Activated B cell treated with CpG ODN at 0.5 μM for 24 hours (primary cell): ENCODE measurements around the gene RTN4R. TPM values are rescaled to one million over a fixed set of nuclear protein-coding genes. Genes with fewer than 3 reads are reported as not detected.
"Not testable (repeated sequence)": the region's sequence is repeated elsewhere in the genome, so short reads cannot be mapped to it uniquely, and the experiment has no call there.

Source experiments
- ATAC-seq: fragments of 200-7000 bp; cut with Tn5 transposase; one replicate; pipeline ENCODE4 v1.10.0; 2021; ENCODE audit warnings: low read depth, mild to moderate bottlenecking, moderate library complexity
- CTCF ChIA-PET: fragments of 350-600 bp; sonication (Branson Sonifier 250); formaldehyde crosslinking; loops from one replicate; lab custom pipeline; 2021; ENCODE audit warnings: antibody characterized with exemption; lab: Charles Lee
- POLR2A ChIA-PET: fragments of 350-600 bp; sonication (Branson Sonifier 250); formaldehyde crosslinking; loops from one replicate; lab custom pipeline; 2021; ENCODE audit warnings: antibody characterized with exemption; lab: Charles Lee
- DNase-seq: peaks from one replicate; pipeline ENCODE4 v3.0.0; 2022
- H3K27ac Mint-ChIP-seq: one replicate; pipeline ENCODE4 v1.8.0; 2020; ENCODE audit warnings: mixed read lengths
- H3K27me3 Mint-ChIP-seq: one replicate; pipeline ENCODE4 v1.8.0; 2021; ENCODE audit warnings: mixed read lengths
- H3K36me3 Mint-ChIP-seq: one replicate; pipeline ENCODE4 v1.8.0; 2021; ENCODE audit warnings: low read depth, mixed read lengths
- H3K4me1 Mint-ChIP-seq: one replicate; pipeline ENCODE4 v1.8.0; 2021; ENCODE audit warnings: mixed read lengths
- H3K4me3 Mint-ChIP-seq: one replicate; pipeline ENCODE4 v1.8.0; 2020; ENCODE audit warnings: mild to moderate bottlenecking, mixed read lengths
- H3K9me3 Mint-ChIP-seq: one replicate; pipeline ENCODE4 v1.8.0; 2020; ENCODE audit warnings: mixed read lengths
- CTCF ChIP-seq: fragments of 200-600 bp; IDR thresholded peaks from one replicate; pipeline ENCODE4 v1.8.0; 2022; ENCODE audit warnings: antibody characterized with exemption, mild to moderate bottlenecking
- intact Hi-C: fragments of 100-400 bp; cut with micrococcal nuclease; formaldehyde crosslinking; loops from one replicate; pipeline ENCODE4 v1.15.1; 2024
- total RNA-seq: library from RNA; stranded (reverse); gene quantifications from 2 replicates; pipeline ENCODE4 v1.2.3, GENCODE V29; 2022

Gene RTN4R
- total RNA-seq, 1 donor from 2014 or later = not detected

- DNase-seq (peak; percentile 83), ATAC-seq (peak; percentile 91)
- H3K4me1 Mint-ChIP-seq, H3K9me3 Mint-ChIP-seq, H3K27ac Mint-ChIP-seq, POLR2A ChIA-PET, H3K4me3 Mint-ChIP-seq, H3K36me3 Mint-ChIP-seq, H3K27me3 Mint-ChIP-seq: not testable (repeated sequence)
- CTCF ChIA-PET = interaction anchor here (1.8 to 2.5 kb wide), 2 partner anchors 128 to 129 kb away, joined by 9 to 18 read pairs; no protein-coding TSS in a partner anchor
- peak; percentile 44 for TF ChIP-seq CTCF
- intact Hi-C loops = loop anchor here (1.0 to 5.0 kb wide), 2 partner anchors 48 to 315 kb away; no protein-coding TSS in a partner anchor
Measured at GRCh38 chr22:20285473-20286311, 17.6 kb upstream of the RTN4R start.

- no peaks in the 10 kb centered on the region for H3K27me3 Mint-ChIP-seq
- ChIA-PET POLR2A (no interaction called here), CTCF (interaction anchor here (2.5 kb wide), 1 partner anchor 127 kb away, joined by 18 read pairs; no protein-coding TSS in a partner anchor)
- intact Hi-C loops = loop anchor here (1.0 to 5.0 kb wide), 2 partner anchors 47 to 314 kb away; no protein-coding TSS in a partner anchor
- H3K4me1 Mint-ChIP-seq = peaks cover 9% of the 10 kb centered on the region
- no peak overlapping the region for H3K27ac Mint-ChIP-seq
- H3K9me3 Mint-ChIP-seq = no peaks in the 10 kb centered on the region
- H3K36me3 Mint-ChIP-seq = no peaks in the 10 kb centered on the region
- no peak for DNase-seq
- no peak for TF ChIP-seq CTCF
- H3K4me3 Mint-ChIP-seq = no peak overlapping the region
- ATAC-seq = no peak
Measured at GRCh38 chr22:20284471-20285086, 16.5 kb upstream of the RTN4R start.

- H3K4me3 Mint-ChIP-seq = no peak overlapping the region
- TF ChIP-seq CTCF = no peak
- H3K9me3 Mint-ChIP-seq = no peaks in the 10 kb centered on the region
- peaks cover 9% of the 10 kb centered on the region for H3K4me1 Mint-ChIP-seq
- no peaks in the 10 kb centered on the region for H3K27me3 Mint-ChIP-seq
- CTCF ChIA-PET = interaction anchor here (2.5 kb wide), 1 partner anchor 127 kb away, joined by 18 read pairs; no protein-coding TSS in a partner anchor
- no peaks in the 10 kb centered on the region for H3K36me3 Mint-ChIP-seq
- no peak for ATAC-seq
- H3K27ac Mint-ChIP-seq = no peak overlapping the region
- DNase-seq = no peak
- intact Hi-C loops = no loop called here
- POLR2A ChIA-PET = no interaction called here
Measured at GRCh38 chr22:20283674-20284066, 15.6 kb upstream of the RTN4R start.

- intact Hi-C loops = no loop called here
- Mint-ChIP-seq H3K4me3 (no peak overlapping the region), H3K27me3 (no peaks in the 10 kb centered on the region), H3K36me3 (no peaks in the 10 kb centered on the region), H3K9me3 (no peaks in the 10 kb centered on the region), H3K4me1 (peaks cover 9% of the 10 kb centered on the region), H3K27ac (no peak overlapping the region)
- ChIA-PET POLR2A (no interaction called here), CTCF (interaction anchor here (2.5 kb wide), 1 partner anchor 126 kb away, joined by 18 read pairs; no protein-coding TSS in a partner anchor)
- DNase-seq = no peak
- ATAC-seq = no peak
- TF ChIP-seq CTCF = no peak
Measured at GRCh38 chr22:20282901-20283673, 15.0 kb upstream of the RTN4R start.
